ENCODE results near the gene MSRB1. TPM values are rescaled to one million over a fixed set of nuclear protein-coding genes. Genes with fewer than 3 reads are reported as not detected.

The MSRB1 gene
- total RNA-seq, 1 experiment from 2014 or later: 26.4 TPM

DNA sequence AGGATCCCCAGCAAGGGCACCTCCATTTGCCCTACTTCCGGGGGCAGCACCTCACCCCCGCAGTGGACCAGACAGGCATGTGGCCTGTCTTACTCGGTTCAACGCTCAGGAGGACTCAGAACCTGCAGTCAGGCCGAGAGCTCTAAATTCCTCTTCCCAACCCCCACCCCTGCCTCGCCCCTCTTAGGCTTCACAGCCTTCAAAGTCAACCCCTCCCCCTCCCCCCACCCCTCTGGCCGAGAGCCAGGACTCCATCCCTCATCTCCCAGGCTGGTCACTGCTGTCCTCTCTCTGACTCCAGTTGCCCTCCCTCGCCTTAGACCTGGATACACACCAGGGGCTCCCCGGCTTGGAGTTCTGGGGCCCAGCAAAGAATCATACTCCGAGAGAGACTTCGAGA lies 16.7 kb downstream of the MSRB1 start:
- TF ChIP-seq, protein P1, sequence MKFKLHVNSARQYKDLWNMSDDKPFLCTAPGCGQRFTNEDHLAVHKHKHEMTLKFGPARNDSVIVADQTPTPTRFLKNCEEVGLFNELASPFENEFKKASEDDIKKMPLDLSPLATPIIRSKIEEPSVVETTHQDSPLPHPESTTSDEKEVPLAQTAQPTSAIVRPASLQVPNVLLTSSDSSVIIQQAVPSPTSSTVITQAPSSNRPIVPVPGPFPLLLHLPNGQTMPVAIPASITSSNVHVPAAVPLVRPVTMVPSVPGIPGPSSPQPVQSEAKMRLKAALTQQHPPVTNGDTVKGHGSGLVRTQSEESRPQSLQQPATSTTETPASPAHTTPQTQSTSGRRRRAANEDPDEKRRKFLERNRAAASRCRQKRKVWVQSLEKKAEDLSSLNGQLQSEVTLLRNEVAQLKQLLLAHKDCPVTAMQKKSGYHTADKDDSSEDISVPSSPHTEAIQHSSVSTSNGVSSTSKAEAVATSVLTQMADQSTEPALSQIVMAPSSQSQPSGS (CRISPR knock-in tag; IDR thresholded peaks at IDR 0.05; ENCODE audit: borderline replicate concordance, low read depth): no peak
- TF ChIP-seq, protein P2, sequence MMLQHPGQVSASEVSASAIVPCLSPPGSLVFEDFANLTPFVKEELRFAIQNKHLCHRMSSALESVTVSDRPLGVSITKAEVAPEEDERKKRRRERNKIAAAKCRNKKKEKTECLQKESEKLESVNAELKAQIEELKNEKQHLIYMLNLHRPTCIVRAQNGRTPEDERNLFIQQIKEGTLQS (CRISPR knock-in tag; conservative IDR thresholded peaks at IDR 0.05): no peak
- no peak for TF ChIP-seq ZNF416 (CRISPR knock-in tag; IDR thresholded peaks at IDR 0.05)
- TF ChIP-seq, protein P3, sequence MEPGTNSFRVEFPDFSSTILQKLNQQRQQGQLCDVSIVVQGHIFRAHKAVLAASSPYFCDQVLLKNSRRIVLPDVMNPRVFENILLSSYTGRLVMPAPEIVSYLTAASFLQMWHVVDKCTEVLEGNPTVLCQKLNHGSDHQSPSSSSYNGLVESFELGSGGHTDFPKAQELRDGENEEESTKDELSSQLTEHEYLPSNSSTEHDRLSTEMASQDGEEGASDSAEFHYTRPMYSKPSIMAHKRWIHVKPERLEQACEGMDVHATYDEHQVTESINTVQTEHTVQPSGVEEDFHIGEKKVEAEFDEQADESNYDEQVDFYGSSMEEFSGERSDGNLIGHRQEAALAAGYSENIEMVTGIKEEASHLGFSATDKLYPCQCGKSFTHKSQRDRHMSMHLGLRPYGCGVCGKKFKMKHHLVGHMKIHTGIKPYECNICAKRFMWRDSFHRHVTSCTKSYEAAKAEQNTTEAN (CRISPR knock-in tag; IDR thresholded peaks at IDR 0.05): no peak
- TF ChIP-seq ZNF423 (CRISPR knock-in tag; IDR thresholded peaks at IDR 0.05): no peak
- TF ChIP-seq, protein P4, sequence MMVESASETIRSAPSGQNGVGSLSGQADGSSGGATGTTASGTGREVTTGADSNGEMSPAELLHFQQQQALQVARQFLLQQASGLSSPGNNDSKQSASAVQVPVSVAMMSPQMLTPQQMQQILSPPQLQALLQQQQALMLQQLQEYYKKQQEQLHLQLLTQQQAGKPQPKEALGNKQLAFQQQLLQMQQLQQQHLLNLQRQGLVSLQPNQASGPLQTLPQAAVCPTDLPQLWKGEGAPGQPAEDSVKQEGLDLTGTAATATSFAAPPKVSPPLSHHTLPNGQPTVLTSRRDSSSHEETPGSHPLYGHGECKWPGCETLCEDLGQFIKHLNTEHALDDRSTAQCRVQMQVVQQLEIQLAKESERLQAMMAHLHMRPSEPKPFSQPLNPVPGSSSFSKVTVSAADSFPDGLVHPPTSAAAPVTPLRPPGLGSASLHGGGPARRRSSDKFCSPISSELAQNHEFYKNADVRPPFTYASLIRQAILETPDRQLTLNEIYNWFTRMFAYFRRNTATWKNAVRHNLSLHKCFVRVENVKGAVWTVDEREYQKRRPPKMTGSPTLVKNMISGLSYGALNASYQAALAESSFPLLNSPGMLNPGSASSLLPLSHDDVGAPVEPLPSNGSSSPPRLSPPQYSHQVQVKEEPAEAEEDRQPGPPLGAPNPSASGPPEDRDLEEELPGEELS (CRISPR knock-in tag; IDR thresholded peaks at IDR 0.05): no peak
- TF ChIP-seq, protein P5, sequence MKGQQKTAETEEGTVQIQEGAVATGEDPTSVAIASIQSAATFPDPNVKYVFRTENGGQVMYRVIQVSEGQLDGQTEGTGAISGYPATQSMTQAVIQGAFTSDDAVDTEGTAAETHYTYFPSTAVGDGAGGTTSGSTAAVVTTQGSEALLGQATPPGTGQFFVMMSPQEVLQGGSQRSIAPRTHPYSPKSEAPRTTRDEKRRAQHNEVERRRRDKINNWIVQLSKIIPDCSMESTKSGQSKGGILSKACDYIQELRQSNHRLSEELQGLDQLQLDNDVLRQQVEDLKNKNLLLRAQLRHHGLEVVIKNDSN (CRISPR knock-in tag; IDR thresholded peaks at IDR 0.05): no peak
- TF ChIP-seq CBFB (CRISPR knock-in tag; IDR thresholded peaks at IDR 0.05; ENCODE audit: low read depth): no peak
- TF ChIP-seq SP1 (CRISPR knock-in tag; conservative IDR thresholded peaks at IDR 0.05): no peak
- no peak for TF ChIP-seq ZNF219 (CRISPR knock-in tag; IDR thresholded peaks at IDR 0.05; ENCODE audit: borderline replicate concordance)
- no peak for TF ChIP-seq RORB (CRISPR knock-in tag; IDR thresholded peaks at IDR 0.05)
- TF ChIP-seq JUN (CRISPR knock-in tag; IDR thresholded peaks at IDR 0.05): no peak
- no peak for TF ChIP-seq ESRRA (CRISPR knock-in tag; IDR thresholded peaks at IDR 0.05; ENCODE audit: borderline replicate concordance)
- no peak for TF ChIP-seq NR2C2 (CRISPR knock-in tag; IDR thresholded peaks at IDR 0.05)
- TF ChIP-seq SOX15 (CRISPR knock-in tag; IDR thresholded peaks at IDR 0.05): no peak
- ATAC-seq (no peak), DNase-seq (ENCODE audit: low spot score) (no peak)
- ChIA-PET POLR2A (interaction anchor here (1.0 kb wide), 1 partner anchor 17 kb away, joined by 3 read pairs; no protein-coding TSS in a partner anchor), CTCF (interaction anchor here (0.6 to 1.8 kb wide), 3 partner anchors 10 to 38 kb away, joined by 3 to 7 read pairs (median 4); partner anchors contain the start of gene RPS2)
- H3K4me3 Mint-ChIP-seq: no peak overlapping the region
- H3K36me3 Mint-ChIP-seq: no peaks in the 10 kb centered on the region
- H3K9me3 Mint-ChIP-seq: peaks cover 3% of the 10 kb centered on the region
- H3K4me1 Mint-ChIP-seq: peaks cover 23% of the 10 kb centered on the region
- H3K27ac Mint-ChIP-seq: no peak overlapping the region
- H3K27me3 Mint-ChIP-seq (ENCODE audit: low read depth): peaks cover 67% of the 10 kb centered on the region

DNA sequence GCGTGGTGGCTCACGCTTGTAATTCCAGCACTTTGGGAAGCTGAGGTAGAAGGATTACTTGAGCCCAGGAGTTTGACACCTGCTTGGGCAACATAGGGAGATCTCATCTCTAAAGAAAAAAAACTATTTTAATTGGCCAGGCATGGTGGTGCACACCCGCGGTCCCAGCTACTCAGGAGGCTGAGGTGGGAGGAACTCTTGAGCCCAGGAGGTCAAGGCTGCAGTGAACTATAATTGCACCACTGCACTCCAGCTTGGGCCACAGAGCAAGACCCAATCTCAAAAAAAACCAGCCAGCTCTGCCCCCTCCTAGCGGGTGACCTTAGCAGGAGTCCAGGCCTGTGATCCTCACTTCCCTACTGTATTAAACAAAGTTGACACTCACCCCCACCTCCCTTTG lies 18.9 kb downstream of the MSRB1 start:
- DNase-seq (ENCODE audit: low spot score) (no peak), ATAC-seq (no peak)
- H3K9me3 Mint-ChIP-seq: peaks cover 3% of the 10 kb centered on the region
- no peaks in the 10 kb centered on the region for H3K36me3 Mint-ChIP-seq
- H3K27ac Mint-ChIP-seq: no peak overlapping the region
- ChIA-PET POLR2A (interaction anchor here (1.7 kb wide), 1 partner anchor 41 kb away, joined by 7 read pairs; the partner anchor contains the start of gene RPS2), CTCF (interaction anchor here (0.6 to 3.0 kb wide), 30 partner anchors 8 to 951 kb away, joined by 3 to 24 read pairs (median 6); partner anchors contain the start of genes IGFALS, MSRB1, NUBP2 and RPS2)
- TF ChIP-seq RELA (CRISPR knock-in tag; IDR thresholded peaks at IDR 0.05; ENCODE audit: borderline replicate concordance) (no peak), ELF4 (CRISPR knock-in tag; IDR thresholded peaks at IDR 0.05; ENCODE audit: low read depth) (no peak)
- peak overlapping the region; percentile 49 for H3K4me3 Mint-ChIP-seq
- H3K4me1 Mint-ChIP-seq: peaks cover 32% of the 10 kb centered on the region
- H3K27me3 Mint-ChIP-seq (ENCODE audit: low read depth): peaks cover 73% of the 10 kb centered on the region

All from WTC11 (cell line).